Stimulated activated CD8-positive, alpha-beta memory T cell treated with anti-CD3 and anti-CD28 coated beads, Interleukin-15, amount 100 ng/mL, for 1 hour (primary cell): ENCODE data around the gene CFAP251.
"Not testable (repeated sequence)": the region's sequence is repeated elsewhere in the genome, so short reads cannot be mapped to it uniquely, and the experiment has no call there.

ENCODE experiments used
- DNase-seq: peaks from one replicate; pipeline ENCODE4 v3.0.0-alpha.2; 2020; ENCODE audit warnings: low read depth

The CFAP251 gene

GRCh38 chr12:121975021-121975420 is 56.6 kb downstream of the CFAP251 start:
- no peak for DNase-seq

GRCh38 chr12:121976950-121977349 is 58.6 kb downstream of the CFAP251 start:
- no peak for DNase-seq

GRCh38 chr12:121980191-121980891 is 61.9 kb downstream of the CFAP251 start:
- DNase-seq = no peak

GRCh38 chr12:121980892-121981272 is 62.5 kb downstream of the CFAP251 start:
- no peak for DNase-seq

- DNase-seq = no peak
Measured at GRCh38 chr12:121981456-121981855, 63.1 kb downstream of the CFAP251 start.

GRCh38 chr12:121982950-121983349 is 64.6 kb downstream of the CFAP251 start:
- DNase-seq = no peak

GRCh38 chr12:121983536-121984210 is 65.3 kb downstream of the CFAP251 start:
- no peak for DNase-seq

GRCh38 chr12:121986489-121987245 is 68.3 kb downstream of the CFAP251 start:
- no peak for DNase-seq

GRCh38 chr12:121988519-121988918 is 70.1 kb downstream of the CFAP251 start:
- not testable (repeated sequence) for DNase-seq

- DNase-seq = no peak
Measured at GRCh38 chr12:121989276-121990113, 71.1 kb downstream of the CFAP251 start.

- DNase-seq = no peak
Measured at GRCh38 chr12:121990114-121990647, 71.8 kb downstream of the CFAP251 start.

GRCh38 chr12:121990692-121991603 is 72.6 kb downstream of the CFAP251 start:
- no peak for DNase-seq

- DNase-seq = no peak
Measured at GRCh38 chr12:121992059-121992879, 73.9 kb downstream of the CFAP251 start.

GRCh38 chr12:121996050-121996944 is 77.9 kb downstream of the CFAP251 start:
- DNase-seq = no peak

- DNase-seq = no peak
Measured at GRCh38 chr12:121996945-121997612, 78.7 kb downstream of the CFAP251 start.

GRCh38 chr12:122001466-122002209 is 83.2 kb downstream of the CFAP251 start:
- no peak for DNase-seq
